Measurements from ENCODE around the gene TOR1B. TPM values are rescaled to one million over a fixed set of nuclear protein-coding genes. Genes with fewer than 3 reads are reported as not detected.

The TOR1B gene
- polyA plus RNA-seq, 1 of the 3 experiments (the other 2 are of a cell fraction): 37.4 TPM

- TF ChIP-seq REST (IDR thresholded peaks at IDR 0.05; ENCODE audit: low read depth, low read length): no peak
- TF ChIP-seq EZH2phosphoT487 (IDR thresholded peaks at IDR 0.05; ENCODE audit: borderline replicate concordance, low read depth): no peak
- TF ChIP-seq MEF2A (IDR thresholded peaks at IDR 0.05; ENCODE audit: borderline replicate concordance, low read depth): no peak
- TF ChIP-seq JUND (IDR thresholded peaks at IDR 0.05): no peak
- 0 out of 2 replicates have a peak, but pooled peaks have one; percentile 15 for TF ChIP-seq PBX3 (IDR thresholded peaks at IDR 0.05)
- TF ChIP-seq SMC3 (IDR thresholded peaks at IDR 0.05; ENCODE audit: low read depth, low read length): no peak
Measured at GRCh38 chr9:129823935-129824601, 21.1 kb downstream of the TOR1B start, which contains the start of gene TOR1A (continued).

GRCh38 chr9:129826344-129826743, 23.4 kb downstream of the TOR1B start:
- H2AFZ ChIP-seq (ENCODE audit: low read depth): no peak overlapping the region
- ChIA-PET POLR2A (interaction anchor here (1.1 kb wide), 1 partner anchor 8 kb away, joined by 5 read pairs; no protein-coding TSS in a partner anchor), CTCF (interaction anchor here (0.9 kb wide), 1 partner anchor 145 kb away, joined by 3 read pairs; no protein-coding TSS in a partner anchor)

More at GRCh38 chr9:129826344-129826743, 23.4 kb downstream of the TOR1B start:
- peaks cover 20% of the 10 kb centered on the region for H3F3A ChIP-seq (replicated peaks; ENCODE audit: insufficient read depth)
- H3K36me3 ChIP-seq (replicated peaks in 1 of 2; ENCODE audit: control insufficient read depth in 1 of 2, insufficient read depth in 2 of 2, low read length in 1 of 2): peaks cover 39 to 48% of the 10 kb centered on the region in 2 experiments
- H3K9me3 ChIP-seq: no peaks in the 10 kb centered on the region
- H3K4me3 ChIP-seq (ENCODE audit: low read depth in 2 of 2, low read length in 1 of 2): no peak overlapping the region
- TF ChIP-seq FOSL2 (IDR thresholded peaks at IDR 0.05; ENCODE audit: borderline replicate concordance, low read depth) (no peak), YY1 (IDR thresholded peaks at IDR 0.05; ENCODE audit: low read depth) (no peak), NRF1 (IDR thresholded peaks at IDR 0.05; ENCODE audit: low read depth, low read length) (no peak), MAX (IDR thresholded peaks at IDR 0.05; ENCODE audit: low read depth) (no peak), MEF2A (IDR thresholded peaks at IDR 0.05; ENCODE audit: borderline replicate concordance, low read depth) (no peak), RFX5 (IDR thresholded peaks at IDR 0.05; ENCODE audit: low read length) (no peak), MXI1 (IDR thresholded peaks at IDR 0.05; ENCODE audit: low read depth, low read length) (no peak), FOXJ3 (CRISPR knock-in tag; IDR thresholded peaks at IDR 0.05) (no peak), CHD2 (IDR thresholded peaks at IDR 0.05; ENCODE audit: low read length, partially characterized antibody) (no peak), TCF12 (IDR thresholded peaks at IDR 0.05) (no peak), TEAD4 (IDR thresholded peaks at IDR 0.05; ENCODE audit: borderline replicate concordance, insufficient read depth) (no peak), JUND (IDR thresholded peaks at IDR 0.05) (no peak), USF1 (IDR thresholded peaks at IDR 0.05; ENCODE audit: borderline replicate concordance, low read depth) (no peak), RCOR1 (IDR thresholded peaks at IDR 0.05; ENCODE audit: low read length) (no peak), CTCF (IDR thresholded peaks at IDR 0.05) (no peak)
- no peaks in the 10 kb centered on the region for H4K20me1 ChIP-seq (ENCODE audit: insufficient read depth)
- H3K9me2 ChIP-seq: no peaks in the 10 kb centered on the region
- 87% methylated on average over 6 of the region's 6 CpGs for WGBS (ENCODE audit: low lambda C conversion rate)
- H3K79me2 ChIP-seq (ENCODE audit: insufficient read depth): peaks cover 18% of the 10 kb centered on the region
- H3K27me3 ChIP-seq (ENCODE audit: insufficient read depth): no peaks in the 10 kb centered on the region
- no peak for DNase-seq
- peaks cover 0 to 7% of the 10 kb centered on the region in 2 experiments; a peak in 1 of 4 replicates for H3K4me1 ChIP-seq (ENCODE audit: control insufficient read depth in 1 of 2, insufficient read depth in 2 of 2, low read depth in 1 of 2, low read length in 1 of 2)
- no peak overlapping the region for H3K9ac ChIP-seq
- no peak overlapping the region for H3K4me2 ChIP-seq
- H3K27ac ChIP-seq (ENCODE audit: low read depth in 2 of 2, low read length in 1 of 2): no peak overlapping the region
